Measurements from ENCODE around the gene KNDC1. TPM values are rescaled to one million over a fixed set of nuclear protein-coding genes. Genes with fewer than 3 reads are reported as not detected.
"Not testable (repeated sequence)": the region's sequence is repeated elsewhere in the genome, so short reads cannot be mapped to it uniquely, and the experiment has no call there.

KNDC1 gene
- total and polyA plus RNA-seq, 2 donors (not counting 1 experiment from before 2014, with no cell fraction given), result 0.17 to 0.45 TPM

DNA sequence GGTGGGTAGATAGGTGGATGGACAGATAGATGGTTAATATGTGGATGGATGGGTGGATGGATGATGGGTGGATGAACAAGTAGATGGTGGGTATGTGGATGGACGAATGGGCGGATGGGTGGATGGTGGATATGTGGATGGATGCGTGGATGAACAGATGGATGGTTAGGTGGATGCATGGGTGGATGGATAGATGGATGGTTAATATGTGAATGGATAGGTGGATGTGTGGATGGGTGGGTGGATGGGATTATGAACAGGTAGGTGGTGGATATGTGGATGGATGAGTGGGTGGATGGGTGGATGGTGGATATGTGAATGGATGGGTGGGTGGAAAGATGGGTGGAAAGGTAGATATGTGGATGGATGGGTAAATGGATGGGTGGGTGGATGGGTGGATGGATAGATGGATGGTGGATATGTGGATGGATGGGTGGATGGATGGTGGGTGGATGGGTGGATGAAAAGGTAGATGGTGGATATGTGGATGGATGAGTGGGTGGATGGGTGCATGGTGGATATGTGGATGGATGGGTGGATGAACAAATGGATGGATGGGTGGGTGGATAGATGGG is 14.8 kb downstream of the KNDC1 start:
- H3K4me3 ChIP-seq (ENCODE audit: control extremely low read depth in 1 of 5, extremely low read depth in 1 of 5, insufficient read depth in 1 of 5, low read depth in 2 of 5, low read length in 4 of 5), result no peak overlapping the region
- H3K79me2 ChIP-seq (ENCODE audit: control insufficient read depth, insufficient read depth, low read length), result no peaks in the 10 kb centered on the region
- no peak overlapping the region for H3K27ac ChIP-seq (ENCODE audit: low read length in 2 of 2)
- no peak overlapping the region for H2AFZ ChIP-seq (ENCODE audit: insufficient read depth, low read depth, low read length, poor library complexity, severe bottlenecking)
- peaks cover 19% of the 10 kb centered on the region for H3K27me3 Mint-ChIP-seq
- H3K4me3 Mint-ChIP-seq, result no peak overlapping the region
- intact Hi-C loops (cut with micrococcal nuclease), result no loop called here
- ChIA-PET POLR2A (no interaction called here), CTCF (no interaction called here)
- TF ChIP-seq EZH2 (IDR thresholded peaks at IDR 0.05; ENCODE audit: borderline replicate concordance, insufficient read depth, low read depth, low read length, poor library complexity, severe bottlenecking), result no peak
- TF ChIP-seq, protein P1, sequence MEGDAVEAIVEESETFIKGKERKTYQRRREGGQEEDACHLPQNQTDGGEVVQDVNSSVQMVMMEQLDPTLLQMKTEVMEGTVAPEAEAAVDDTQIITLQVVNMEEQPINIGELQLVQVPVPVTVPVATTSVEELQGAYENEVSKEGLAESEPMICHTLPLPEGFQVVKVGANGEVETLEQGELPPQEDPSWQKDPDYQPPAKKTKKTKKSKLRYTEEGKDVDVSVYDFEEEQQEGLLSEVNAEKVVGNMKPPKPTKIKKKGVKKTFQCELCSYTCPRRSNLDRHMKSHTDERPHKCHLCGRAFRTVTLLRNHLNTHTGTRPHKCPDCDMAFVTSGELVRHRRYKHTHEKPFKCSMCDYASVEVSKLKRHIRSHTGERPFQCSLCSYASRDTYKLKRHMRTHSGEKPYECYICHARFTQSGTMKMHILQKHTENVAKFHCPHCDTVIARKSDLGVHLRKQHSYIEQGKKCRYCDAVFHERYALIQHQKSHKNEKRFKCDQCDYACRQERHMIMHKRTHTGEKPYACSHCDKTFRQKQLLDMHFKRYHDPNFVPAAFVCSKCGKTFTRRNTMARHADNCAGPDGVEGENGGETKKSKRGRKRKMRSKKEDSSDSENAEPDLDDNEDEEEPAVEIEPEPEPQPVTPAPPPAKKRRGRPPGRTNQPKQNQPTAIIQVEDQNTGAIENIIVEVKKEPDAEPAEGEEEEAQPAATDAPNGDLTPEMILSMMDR (IDR thresholded peaks at IDR 0.05), result no peak
- H3K36me3 ChIP-seq (replicated peaks in 1 of 2; ENCODE audit: control extremely low read depth in 1 of 2, control insufficient read depth in 1 of 2, extremely low read depth in 1 of 2, insufficient read depth in 2 of 2, low read length in 1 of 2), result no peaks in the 10 kb centered on the region
- H3K9ac ChIP-seq (ENCODE audit: low read length), result no peak overlapping the region
- H3K4me1 Mint-ChIP-seq, result peaks cover 2% of the 10 kb centered on the region
- 83% methylated on average over 3 of the region's 3 CpGs for WGBS (ENCODE audit: insufficient coverage)
- H3K9me3 Mint-ChIP-seq (ENCODE audit: insufficient read depth), result peaks cover 10% of the 10 kb centered on the region
- H3K27ac Mint-ChIP-seq, result no peak overlapping the region
- ATAC-seq (ENCODE audit: low read depth) (no peak), DNase-seq (no peak)
- H3K9me3 ChIP-seq (ENCODE audit: control extremely low read depth in 1 of 3, control insufficient read depth in 2 of 3, insufficient read depth in 1 of 3, low read length in 2 of 3), result peaks cover 0 to 41% (median 3%) of the 10 kb centered on the region in 3 donors
- peaks cover 0 to 4% (median 0%) of the 10 kb centered on the region in 4 experiments for H3K27me3 ChIP-seq (replicated peaks in 1 of 4; ENCODE audit: control extremely low read depth in 1 of 4, control insufficient read depth in 3 of 4, insufficient read depth in 4 of 4, low read length in 3 of 4)
- no peaks in the 10 kb centered on the region for H3K4me1 ChIP-seq (ENCODE audit: control insufficient read depth in 2 of 2, insufficient read depth in 2 of 2, low read length in 2 of 2)
- no peaks in the 10 kb centered on the region for H4K20me1 ChIP-seq (ENCODE audit: control insufficient read depth, insufficient read depth, low read length, poor library complexity, severe bottlenecking)
- H3K4me2 ChIP-seq (replicated peaks; ENCODE audit: low read depth, low read length, poor library complexity, severe bottlenecking), result no peak overlapping the region

DNA sequence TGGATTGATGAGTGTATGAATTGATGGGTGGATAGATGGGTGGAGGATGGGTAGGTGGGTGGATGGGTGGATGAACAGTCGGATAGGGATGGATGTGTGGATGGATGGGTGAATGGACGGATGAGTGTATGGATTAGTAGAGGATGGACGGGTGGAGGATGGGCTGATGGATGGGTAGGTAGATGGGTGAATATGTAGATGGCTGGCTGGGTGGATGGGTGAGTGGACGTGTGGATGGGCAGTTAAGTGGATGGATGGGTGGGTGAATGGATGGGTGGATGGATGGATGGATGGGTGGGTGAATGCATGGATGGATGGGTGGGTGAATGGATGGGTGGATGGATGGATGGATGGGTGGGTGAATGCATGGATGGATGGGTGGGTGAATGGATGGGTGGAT is 15.6 kb downstream of the KNDC1 start:
- H3K9me3 Mint-ChIP-seq (ENCODE audit: insufficient read depth), result peaks cover 10% of the 10 kb centered on the region

More for the DNA sequence above, 15.6 kb downstream of the KNDC1 start:
- H3K27me3 Mint-ChIP-seq, result peaks cover 21% of the 10 kb centered on the region
- H4K20me1 ChIP-seq (ENCODE audit: control insufficient read depth, insufficient read depth, low read length, poor library complexity, severe bottlenecking); H2AFZ ChIP-seq (ENCODE audit: insufficient read depth, low read depth, low read length, poor library complexity, severe bottlenecking); H3K27ac Mint-ChIP-seq; H3K4me3 ChIP-seq (ENCODE audit: control extremely low read depth in 1 of 5, extremely low read depth in 1 of 5, insufficient read depth in 1 of 5, low read depth in 2 of 5, low read length in 4 of 5); DNase-seq; H3K27me3 ChIP-seq (replicated peaks in 1 of 4; ENCODE audit: control extremely low read depth in 1 of 4, control insufficient read depth in 3 of 4, insufficient read depth in 4 of 4, low read length in 3 of 4); H3K4me3 Mint-ChIP-seq; H3K4me1 ChIP-seq (ENCODE audit: control insufficient read depth in 2 of 2, insufficient read depth in 2 of 2, low read length in 2 of 2); H3K79me2 ChIP-seq (ENCODE audit: control insufficient read depth, insufficient read depth, low read length); intact Hi-C loops (cut with micrococcal nuclease); H3K4me1 Mint-ChIP-seq; H3K9ac ChIP-seq (ENCODE audit: low read length); H3K36me3 ChIP-seq (replicated peaks in 1 of 2; ENCODE audit: control extremely low read depth in 1 of 2, control insufficient read depth in 1 of 2, extremely low read depth in 1 of 2, insufficient read depth in 2 of 2, low read length in 1 of 2); CTCF ChIA-PET; POLR2A ChIA-PET; H3K4me2 ChIP-seq (replicated peaks; ENCODE audit: low read depth, low read length, poor library complexity, severe bottlenecking); ATAC-seq (ENCODE audit: low read depth); H3K27ac ChIP-seq (ENCODE audit: low read length in 2 of 2): not testable (repeated sequence)
- H3K9me3 ChIP-seq (ENCODE audit: control extremely low read depth in 1 of 3, control insufficient read depth in 2 of 3, insufficient read depth in 1 of 3, low read length in 2 of 3), result peaks cover 0 to 35% (median 3%) of the 10 kb centered on the region in 3 donors
- 90% methylated on average over 4 of the region's 4 CpGs for WGBS (ENCODE audit: insufficient coverage)
